ENCODE data around the gene EZR.

The EZR gene

GRCh38 chr6:158819213-158819976, at the start of gene EZR:
Gene EZR, minus strand, starts transcription at chr6:158819368. Its CDS starts 1,275 bp downstream, at chr6:158818093.
- Histone ChIP-seq H3K36me3 (ENCODE audit: insufficient read depth, insufficient read length, low read length) (peaks cover 35% of the 10 kb centered on the region), H3K27me3 (ENCODE audit: insufficient read depth, insufficient read length) (no peaks in the 10 kb centered on the region), H3K4me1 (ENCODE audit: insufficient read depth, insufficient read length) (peaks cover 3% of the 10 kb centered on the region), H3K4me3 (ENCODE audit: insufficient read length, low read depth) (peak within 1 kb of the TSS; percentile 88), H3K9me3 (ENCODE audit: insufficient read depth, low read length) (no peaks in the 10 kb centered on the region; the same call in 1 of the 2 replicates), H3K9ac (ENCODE audit: insufficient read length, low read depth) (peak within 1 kb of the TSS; percentile 92)
- DNase-seq (ENCODE audit: low read depth, low spot score) = peak; percentile 66
- peak; percentile 72 for TF ChIP-seq YY1 (IDR thresholded peaks at IDR 0.05; ENCODE audit: insufficient read depth, insufficient read length)
- TF ChIP-seq ZNF274 (IDR thresholded peaks at IDR 0.05; ENCODE audit: low read depth, low read length) = no peak
- TF ChIP-seq SUZ12 (IDR thresholded peaks at IDR 0.05; ENCODE audit: extremely low read depth, insufficient read depth, insufficient read length) = no peak

- Histone ChIP-seq H3K4me1 (ENCODE audit: insufficient read depth, insufficient read length) (no peaks in the 10 kb centered on the region), H3K9me3 (ENCODE audit: insufficient read depth, low read length) (no peaks in the 10 kb centered on the region; the same call in 1 of the 2 replicates), H3K36me3 (ENCODE audit: insufficient read depth, insufficient read length, low read length) (no peaks in the 10 kb centered on the region), H3K27me3 (ENCODE audit: insufficient read depth, insufficient read length) (no peaks in the 10 kb centered on the region), H3K9ac (ENCODE audit: insufficient read length, low read depth) (no peak overlapping the region), H3K4me3 (ENCODE audit: insufficient read length, low read depth) (no peak overlapping the region)
- DNase-seq (ENCODE audit: low read depth, low spot score) = no peak
- TF ChIP-seq ZNF274 (IDR thresholded peaks at IDR 0.05; ENCODE audit: low read depth, low read length) = no peak
- TF ChIP-seq YY1 (IDR thresholded peaks at IDR 0.05; ENCODE audit: insufficient read depth, insufficient read length) = no peak
- TF ChIP-seq SUZ12 (IDR thresholded peaks at IDR 0.05; ENCODE audit: extremely low read depth, insufficient read depth, insufficient read length) = no peak
These were observed 48.9 kb upstream of the EZR start for GRCh38 chr6:158868122-158868480.

GRCh38 chr6:158867381-158868121, 48.4 kb upstream of the EZR start:
- Histone ChIP-seq H3K9ac (ENCODE audit: insufficient read length, low read depth) (no peak overlapping the region), H3K4me1 (ENCODE audit: insufficient read depth, insufficient read length) (no peaks in the 10 kb centered on the region), H3K9me3 (ENCODE audit: insufficient read depth, low read length) (no peaks in the 10 kb centered on the region; the same call in 1 of the 2 replicates), H3K27me3 (ENCODE audit: insufficient read depth, insufficient read length) (no peaks in the 10 kb centered on the region), H3K36me3 (ENCODE audit: insufficient read depth, insufficient read length, low read length) (no peaks in the 10 kb centered on the region), H3K4me3 (ENCODE audit: insufficient read length, low read depth) (no peak overlapping the region)
- TF ChIP-seq YY1 (IDR thresholded peaks at IDR 0.05; ENCODE audit: insufficient read depth, insufficient read length) = no peak
- no peak for TF ChIP-seq SUZ12 (IDR thresholded peaks at IDR 0.05; ENCODE audit: extremely low read depth, insufficient read depth, insufficient read length)
- no peak for TF ChIP-seq ZNF274 (IDR thresholded peaks at IDR 0.05; ENCODE audit: low read depth, low read length)
- DNase-seq (ENCODE audit: low read depth, low spot score) = no peak

- DNase-seq (ENCODE audit: low read depth, low spot score) = no peak
- H3K27me3 ChIP-seq (ENCODE audit: insufficient read depth, insufficient read length) = no peaks in the 10 kb centered on the region
- no peaks in the 10 kb centered on the region; the same call in 1 of the 2 replicates for H3K9me3 ChIP-seq (ENCODE audit: insufficient read depth, low read length)
- no peak overlapping the region for H3K4me3 ChIP-seq (ENCODE audit: insufficient read length, low read depth)
- no peaks in the 10 kb centered on the region for H3K4me1 ChIP-seq (ENCODE audit: insufficient read depth, insufficient read length)
- no peaks in the 10 kb centered on the region for H3K36me3 ChIP-seq (ENCODE audit: insufficient read depth, insufficient read length, low read length)
- no peak for TF ChIP-seq SUZ12 (IDR thresholded peaks at IDR 0.05; ENCODE audit: extremely low read depth, insufficient read depth, insufficient read length)
- no peak for TF ChIP-seq ZNF274 (IDR thresholded peaks at IDR 0.05; ENCODE audit: low read depth, low read length)
- TF ChIP-seq YY1 (IDR thresholded peaks at IDR 0.05; ENCODE audit: insufficient read depth, insufficient read length) = no peak
- H3K9ac ChIP-seq (ENCODE audit: insufficient read length, low read depth) = no peak overlapping the region
These were observed 46.6 kb upstream of the EZR start for GRCh38 chr6:158865769-158866168.

- Histone ChIP-seq H3K9ac (ENCODE audit: insufficient read length, low read depth) (no peak overlapping the region), H3K27me3 (ENCODE audit: insufficient read depth, insufficient read length) (no peaks in the 10 kb centered on the region), H3K4me1 (ENCODE audit: insufficient read depth, insufficient read length) (no peaks in the 10 kb centered on the region), H3K9me3 (ENCODE audit: insufficient read depth, low read length) (no peaks in the 10 kb centered on the region), H3K36me3 (ENCODE audit: insufficient read depth, insufficient read length, low read length) (no peaks in the 10 kb centered on the region), H3K4me3 (ENCODE audit: insufficient read length, low read depth) (no peak overlapping the region)
- TF ChIP-seq SUZ12 (IDR thresholded peaks at IDR 0.05; ENCODE audit: extremely low read depth, insufficient read depth, insufficient read length) = no peak
- no peak for TF ChIP-seq ZNF274 (IDR thresholded peaks at IDR 0.05; ENCODE audit: low read depth, low read length)
- TF ChIP-seq YY1 (IDR thresholded peaks at IDR 0.05; ENCODE audit: insufficient read depth, insufficient read length) = no peak
- DNase-seq (ENCODE audit: low read depth, low spot score) = no peak
These were observed 44.5 kb upstream of the EZR start for GRCh38 chr6:158863646-158864045.

GRCh38 chr6:158861686-158862381, 42.7 kb upstream of the EZR start:
- no peak for DNase-seq (ENCODE audit: low read depth, low spot score)
- Histone ChIP-seq H3K9ac (ENCODE audit: insufficient read length, low read depth) (no peak overlapping the region), H3K4me1 (ENCODE audit: insufficient read depth, insufficient read length) (no peaks in the 10 kb centered on the region), H3K4me3 (ENCODE audit: insufficient read length, low read depth) (no peak overlapping the region), H3K27me3 (ENCODE audit: insufficient read depth, insufficient read length) (no peaks in the 10 kb centered on the region), H3K36me3 (ENCODE audit: insufficient read depth, insufficient read length, low read length) (no peaks in the 10 kb centered on the region), H3K9me3 (ENCODE audit: insufficient read depth, low read length) (no peaks in the 10 kb centered on the region)
- no peak for TF ChIP-seq SUZ12 (IDR thresholded peaks at IDR 0.05; ENCODE audit: extremely low read depth, insufficient read depth, insufficient read length)
- TF ChIP-seq YY1 (IDR thresholded peaks at IDR 0.05; ENCODE audit: insufficient read depth, insufficient read length) = no peak
- no peak for TF ChIP-seq ZNF274 (IDR thresholded peaks at IDR 0.05; ENCODE audit: low read depth, low read length)

Data from NT2/D1 (cell line).